ENCODE results near the gene FRAS1.

Gene FRAS1

DNA sequence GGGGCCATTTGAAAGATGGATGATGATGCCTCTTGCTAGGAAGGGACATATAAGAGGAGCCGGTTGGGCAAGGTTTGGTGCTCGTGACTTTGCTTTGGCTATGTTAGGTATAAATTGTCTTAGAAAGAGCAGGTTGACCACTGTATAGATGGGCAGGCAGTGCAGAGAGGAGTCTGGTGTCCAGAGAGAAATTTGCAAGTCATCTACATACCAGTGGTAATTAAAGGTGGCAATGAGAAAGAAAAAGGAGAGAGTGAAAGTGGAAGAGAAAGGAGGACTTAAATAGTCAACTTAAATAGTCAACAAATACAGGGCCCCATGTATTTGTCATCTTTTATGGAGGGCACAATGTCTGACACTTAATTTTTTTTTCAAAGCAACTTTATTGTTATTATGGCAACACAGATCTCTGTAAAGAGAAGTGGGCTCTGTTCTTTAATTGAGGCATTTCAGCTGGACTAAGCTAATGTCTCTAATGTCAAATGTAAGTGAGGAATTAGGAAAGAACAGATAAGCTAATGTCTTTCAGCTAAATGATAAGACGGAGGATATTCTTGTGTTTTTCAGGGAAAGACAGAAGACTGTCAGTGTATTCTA lies 419.1 kb downstream of the FRAS1 start:
- CTCF ChIA-PET, result no interaction called here
- TF ChIP-seq, protein P1, sequence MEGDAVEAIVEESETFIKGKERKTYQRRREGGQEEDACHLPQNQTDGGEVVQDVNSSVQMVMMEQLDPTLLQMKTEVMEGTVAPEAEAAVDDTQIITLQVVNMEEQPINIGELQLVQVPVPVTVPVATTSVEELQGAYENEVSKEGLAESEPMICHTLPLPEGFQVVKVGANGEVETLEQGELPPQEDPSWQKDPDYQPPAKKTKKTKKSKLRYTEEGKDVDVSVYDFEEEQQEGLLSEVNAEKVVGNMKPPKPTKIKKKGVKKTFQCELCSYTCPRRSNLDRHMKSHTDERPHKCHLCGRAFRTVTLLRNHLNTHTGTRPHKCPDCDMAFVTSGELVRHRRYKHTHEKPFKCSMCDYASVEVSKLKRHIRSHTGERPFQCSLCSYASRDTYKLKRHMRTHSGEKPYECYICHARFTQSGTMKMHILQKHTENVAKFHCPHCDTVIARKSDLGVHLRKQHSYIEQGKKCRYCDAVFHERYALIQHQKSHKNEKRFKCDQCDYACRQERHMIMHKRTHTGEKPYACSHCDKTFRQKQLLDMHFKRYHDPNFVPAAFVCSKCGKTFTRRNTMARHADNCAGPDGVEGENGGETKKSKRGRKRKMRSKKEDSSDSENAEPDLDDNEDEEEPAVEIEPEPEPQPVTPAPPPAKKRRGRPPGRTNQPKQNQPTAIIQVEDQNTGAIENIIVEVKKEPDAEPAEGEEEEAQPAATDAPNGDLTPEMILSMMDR (IDR thresholded peaks at IDR 0.05; ENCODE audit: control extremely low read depth, extremely low read depth, low read depth, missing control alignments), result no peak

DNA sequence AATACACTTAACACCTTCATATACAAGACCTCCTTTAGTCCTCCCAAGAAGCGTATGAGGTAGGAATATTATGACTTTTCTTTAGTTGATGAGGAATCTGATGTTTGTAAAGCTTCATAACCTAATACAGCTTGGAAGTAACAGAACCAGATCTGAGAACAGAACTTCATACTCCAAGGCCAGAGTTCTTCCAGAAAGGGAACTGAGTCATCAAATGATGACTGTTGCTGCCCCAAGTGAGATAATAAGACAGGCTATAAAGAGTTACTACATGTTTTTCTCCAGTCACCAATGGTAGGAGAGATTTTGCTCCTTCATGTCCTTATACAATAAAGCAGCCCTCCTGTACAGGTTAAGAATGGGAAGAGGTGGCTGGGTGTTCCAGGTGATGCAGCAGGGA lies 420.2 kb downstream of the FRAS1 start:
- TF ChIP-seq, protein P1 (IDR thresholded peaks at IDR 0.05; ENCODE audit: control extremely low read depth, extremely low read depth, low read depth, missing control alignments), result no peak
- no peak for DNase-seq (ENCODE audit: extremely low spot score)
- ChIA-PET CTCF (interaction anchor here (1.3 kb wide), 1 partner anchor 51 kb away, joined by 3 read pairs; no protein-coding TSS in a partner anchor), POLR2A (no interaction called here)

More for the DNA sequence above, 419.1 kb downstream of the FRAS1 start:
- POLR2A ChIA-PET, result no interaction called here
- no peak for DNase-seq (ENCODE audit: extremely low spot score)

GRCh38 chr4:78478523-78478922 lies 421.4 kb downstream of the FRAS1 start:
- TF ChIP-seq, protein P1 (IDR thresholded peaks at IDR 0.05; ENCODE audit: control extremely low read depth, extremely low read depth, low read depth, missing control alignments), result no peak
- ChIA-PET POLR2A (no interaction called here), CTCF (interaction anchor here (1.0 to 1.3 kb wide), 2 partner anchors 10 to 52 kb away, joined by 3 read pairs; no protein-coding TSS in a partner anchor)
- DNase-seq (ENCODE audit: extremely low spot score), result no peak

- TF ChIP-seq, protein P1 (IDR thresholded peaks at IDR 0.05; ENCODE audit: control extremely low read depth, extremely low read depth, low read depth, missing control alignments), result no peak
- ChIA-PET CTCF (no interaction called here), POLR2A (no interaction called here)
Observed at GRCh38 chr4:78480286-78480685, 423.2 kb downstream of the FRAS1 start.

GRCh38 chr4:78481180-78481579 lies 424.1 kb downstream of the FRAS1 start:
- DNase-seq (ENCODE audit: extremely low spot score), result no peak
- TF ChIP-seq, protein P1 (IDR thresholded peaks at IDR 0.05; ENCODE audit: control extremely low read depth, extremely low read depth, low read depth, missing control alignments), result no peak
- ChIA-PET CTCF (no interaction called here), POLR2A (no interaction called here)

More at GRCh38 chr4:78480286-78480685, 423.2 kb downstream of the FRAS1 start:
- DNase-seq (ENCODE audit: extremely low spot score), result no peak

GRCh38 chr4:78482281-78482680 lies 425.2 kb downstream of the FRAS1 start:
- ChIA-PET POLR2A (no interaction called here), CTCF (no interaction called here)
- TF ChIP-seq, protein P1 (IDR thresholded peaks at IDR 0.05; ENCODE audit: control extremely low read depth, extremely low read depth, low read depth, missing control alignments), result no peak
- DNase-seq (ENCODE audit: extremely low spot score), result no peak
